ENCODE data around the gene CYP2A7.
"Not testable (repeated sequence)": the region's sequence is repeated elsewhere in the genome, so short reads cannot be mapped to it uniquely, and the experiment has no call there.

- not testable (repeated sequence) for TF ChIP-seq NFRKB (IDR thresholded peaks at IDR 0.05); SP1 (IDR thresholded peaks at IDR 0.05); ZNF384 (IDR thresholded peaks at IDR 0.05); FOXK2 (IDR thresholded peaks at IDR 0.05); BHLHE40 (IDR thresholded peaks at IDR 0.05; ENCODE audit: borderline replicate concordance); FOXM1 (IDR thresholded peaks at IDR 0.05; ENCODE audit: borderline replicate concordance); TARDBP (IDR thresholded peaks at IDR 0.05)
- TF ChIP-seq, protein P1, sequence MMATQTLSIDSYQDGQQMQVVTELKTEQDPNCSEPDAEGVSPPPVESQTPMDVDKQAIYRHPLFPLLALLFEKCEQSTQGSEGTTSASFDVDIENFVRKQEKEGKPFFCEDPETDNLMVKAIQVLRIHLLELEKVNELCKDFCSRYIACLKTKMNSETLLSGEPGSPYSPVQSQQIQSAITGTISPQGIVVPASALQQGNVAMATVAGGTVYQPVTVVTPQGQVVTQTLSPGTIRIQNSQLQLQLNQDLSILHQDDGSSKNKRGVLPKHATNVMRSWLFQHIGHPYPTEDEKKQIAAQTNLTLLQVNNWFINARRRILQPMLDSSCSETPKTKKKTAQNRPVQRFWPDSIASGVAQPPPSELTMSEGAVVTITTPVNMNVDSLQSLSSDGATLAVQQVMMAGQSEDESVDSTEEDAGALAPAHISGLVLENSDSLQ (IDR thresholded peaks at IDR 0.05) = not testable (repeated sequence)
These were observed 2.3 kb upstream of the CYP2A7 start for GRCh38 chr19:40884187-40884931.
